Measurements from ENCODE around the gene SREBF2.

DNA sequence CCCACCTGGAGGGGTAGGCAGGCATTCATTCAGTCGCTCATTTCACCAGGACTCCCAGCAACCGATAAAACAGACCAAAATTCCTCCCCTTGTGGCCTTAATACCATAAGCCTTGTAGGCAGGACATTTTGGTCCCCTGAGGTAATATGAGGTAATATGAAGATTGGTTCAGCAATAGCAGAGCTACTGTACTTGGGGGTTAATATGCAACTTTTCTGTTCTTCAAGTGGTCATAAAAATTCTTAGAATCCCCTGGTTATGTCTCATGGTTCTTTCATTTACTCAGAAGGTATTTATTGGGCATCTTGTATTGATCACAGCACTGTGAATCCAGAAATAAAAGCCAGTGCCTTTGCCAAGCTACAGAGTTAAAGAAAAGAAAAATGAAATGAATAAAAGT is 52.2 kb downstream of the SREBF2 start:
- TF ChIP-seq EZH2 (IDR thresholded peaks at IDR 0.05) = no peak
- no peak for TF ChIP-seq POLR2AphosphoS5 (IDR thresholded peaks at IDR 0.05; ENCODE audit: borderline replicate concordance, low read depth, low read length)
- no peak for TF ChIP-seq FOXP2 (optimal IDR thresholded peaks at IDR 0.05; ENCODE audit: control extremely low read depth, extremely low read length, insufficient read depth)

Data from SK-N-MC (cell line).